HG03378 (cell line): ENCODE results near the gene CEP43.

ENCODE experiments used
- ATAC-seq: cut with Tn5 transposase; IDR thresholded peaks from one replicate; pipeline ENCODE4 v1.9.1; 2021; ENCODE audit warnings: mild to moderate bottlenecking, moderate library complexity; ENCODE audit not compliant: unreplicated experiment

Gene CEP43, protein sequence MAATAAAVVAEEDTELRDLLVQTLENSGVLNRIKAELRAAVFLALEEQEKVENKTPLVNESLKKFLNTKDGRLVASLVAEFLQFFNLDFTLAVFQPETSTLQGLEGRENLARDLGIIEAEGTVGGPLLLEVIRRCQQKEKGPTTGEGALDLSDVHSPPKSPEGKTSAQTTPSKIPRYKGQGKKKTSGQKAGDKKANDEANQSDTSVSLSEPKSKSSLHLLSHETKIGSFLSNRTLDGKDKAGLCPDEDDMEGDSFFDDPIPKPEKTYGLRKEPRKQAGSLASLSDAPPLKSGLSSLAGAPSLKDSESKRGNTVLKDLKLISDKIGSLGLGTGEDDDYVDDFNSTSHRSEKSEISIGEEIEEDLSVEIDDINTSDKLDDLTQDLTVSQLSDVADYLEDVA

DNA sequence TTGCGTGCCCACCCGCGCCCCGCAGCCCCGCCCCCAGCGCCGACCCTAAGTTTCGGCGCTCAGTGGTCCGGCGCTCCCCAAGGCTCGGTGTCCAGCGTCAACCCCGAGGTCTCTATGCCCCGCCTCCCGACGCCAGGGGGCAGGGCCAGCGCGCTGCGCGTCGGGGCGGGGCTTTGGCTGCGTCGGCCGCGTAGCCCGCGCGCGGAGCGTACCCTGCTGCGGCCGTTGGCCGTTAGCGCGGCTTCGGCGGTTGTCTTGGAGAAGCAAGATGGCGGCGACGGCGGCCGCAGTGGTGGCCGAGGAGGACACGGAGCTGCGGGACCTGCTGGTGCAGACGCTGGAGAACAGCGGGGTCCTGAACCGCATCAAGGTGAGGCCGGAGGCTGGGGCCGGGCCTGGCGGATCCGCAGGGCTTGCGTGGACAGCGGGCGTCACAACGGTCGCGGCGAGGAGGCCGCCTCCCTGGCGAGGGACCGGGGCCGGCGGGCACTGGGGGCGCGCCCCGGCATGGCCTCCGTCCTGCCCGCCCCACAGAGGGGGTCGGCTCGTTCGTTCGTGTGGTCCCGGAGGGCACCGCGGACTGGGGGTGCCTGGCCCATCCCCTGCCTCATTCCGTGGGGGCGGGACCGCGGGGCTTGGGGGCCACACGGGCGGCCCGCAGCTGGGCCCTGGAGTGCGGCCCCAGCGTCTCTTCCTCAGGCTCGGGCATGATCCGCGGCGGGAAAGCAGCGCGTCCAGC, at the start of gene CEP43:
TSS of gene CEP43 (plus strand) at position 253 of the 739 bp plus-strand sequence. CDS start at position 269, 16 bp downstream.
- peak; percentile 76 for ATAC-seq

DNA sequence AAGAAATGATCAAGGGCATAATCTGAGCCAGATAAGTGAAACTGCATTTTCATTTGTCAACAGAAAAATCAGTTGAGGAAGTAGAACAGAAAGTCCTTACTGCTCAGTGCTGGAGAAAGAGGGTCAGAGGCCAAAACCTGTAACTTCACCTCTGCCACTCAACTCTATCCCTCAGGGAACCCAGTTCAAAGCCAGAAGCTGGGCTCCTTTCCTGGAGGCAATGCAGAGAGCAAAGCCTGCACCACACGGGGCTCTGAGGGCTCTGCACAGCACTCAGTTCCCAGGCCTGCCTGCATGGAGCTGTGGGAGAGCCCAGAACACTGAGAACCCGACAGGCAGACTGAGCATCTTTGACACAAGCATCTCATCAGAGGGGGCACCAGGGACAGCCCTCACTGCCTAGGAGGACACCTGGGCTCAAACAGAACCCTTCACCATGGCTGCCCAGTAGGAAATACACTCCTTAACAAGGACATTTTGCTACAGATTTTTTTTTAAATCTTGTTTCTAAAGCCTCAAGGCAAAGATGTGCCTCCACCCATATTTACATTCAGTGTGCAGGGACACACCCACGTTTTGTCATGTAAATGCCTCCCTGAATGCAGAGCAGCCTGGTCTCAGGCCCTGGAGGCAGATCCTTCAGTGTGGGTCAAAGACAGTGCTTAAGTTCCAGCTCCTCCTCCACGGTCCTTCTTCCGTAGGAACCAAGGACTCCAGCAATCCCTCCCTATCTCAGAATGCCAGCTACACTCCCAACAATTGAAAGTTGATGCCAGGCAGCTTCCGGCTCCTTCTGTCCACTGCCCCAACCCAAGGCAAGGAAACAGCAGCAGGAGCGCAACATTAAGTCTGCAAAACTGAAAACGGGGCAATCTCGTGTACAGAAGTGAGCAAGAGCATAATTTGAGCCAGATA, 49.4 kb upstream of the CEP43 start:
- no peak for ATAC-seq

GRCh38 chr6:166950443-166950821, 48.8 kb upstream of the CEP43 start:
- ATAC-seq: peak; percentile 41

GRCh38 chr6:166950892-166951669, 48.1 kb upstream of the CEP43 start:
- peak; percentile 95 for ATAC-seq

DNA sequence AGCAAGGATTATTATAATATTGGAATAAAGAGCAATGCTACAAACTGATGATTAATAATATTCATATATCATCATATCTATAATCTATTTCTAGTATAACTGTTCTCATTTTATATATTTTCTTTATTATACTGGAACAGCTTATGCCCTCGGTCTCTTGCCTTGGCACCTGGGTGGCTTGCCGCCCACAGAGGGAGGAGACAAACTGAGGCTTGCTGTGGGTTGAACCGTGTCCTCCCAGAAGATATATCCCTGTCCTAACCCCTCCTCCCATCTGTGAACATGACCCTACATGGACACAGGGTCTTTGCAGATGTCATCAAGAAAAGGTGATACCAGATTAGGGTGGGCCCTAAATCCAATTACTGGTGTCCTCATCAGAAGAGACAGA, 47.5 kb upstream of the CEP43 start:
- ATAC-seq: no peak

DNA sequence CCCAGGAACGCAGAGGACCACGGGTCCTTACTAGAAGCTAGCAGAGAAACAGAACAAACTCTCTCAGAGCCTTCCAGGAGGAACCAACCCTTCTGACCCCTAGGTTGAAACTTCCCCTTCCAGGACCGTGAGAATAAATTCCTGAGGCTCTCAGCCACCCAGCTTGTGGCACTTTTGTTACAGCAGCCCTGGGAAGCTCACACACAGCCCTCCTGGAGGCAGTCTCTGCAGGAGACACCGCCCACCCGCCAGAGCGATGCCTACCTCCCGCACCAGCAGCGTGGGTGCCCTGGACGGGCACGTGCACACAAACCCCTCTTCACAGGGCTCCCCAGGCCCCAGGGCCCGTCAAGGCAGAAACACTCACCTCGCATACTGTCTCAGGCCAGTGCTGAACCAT, 47.1 kb upstream of the CEP43 start:
- no peak for ATAC-seq

DNA sequence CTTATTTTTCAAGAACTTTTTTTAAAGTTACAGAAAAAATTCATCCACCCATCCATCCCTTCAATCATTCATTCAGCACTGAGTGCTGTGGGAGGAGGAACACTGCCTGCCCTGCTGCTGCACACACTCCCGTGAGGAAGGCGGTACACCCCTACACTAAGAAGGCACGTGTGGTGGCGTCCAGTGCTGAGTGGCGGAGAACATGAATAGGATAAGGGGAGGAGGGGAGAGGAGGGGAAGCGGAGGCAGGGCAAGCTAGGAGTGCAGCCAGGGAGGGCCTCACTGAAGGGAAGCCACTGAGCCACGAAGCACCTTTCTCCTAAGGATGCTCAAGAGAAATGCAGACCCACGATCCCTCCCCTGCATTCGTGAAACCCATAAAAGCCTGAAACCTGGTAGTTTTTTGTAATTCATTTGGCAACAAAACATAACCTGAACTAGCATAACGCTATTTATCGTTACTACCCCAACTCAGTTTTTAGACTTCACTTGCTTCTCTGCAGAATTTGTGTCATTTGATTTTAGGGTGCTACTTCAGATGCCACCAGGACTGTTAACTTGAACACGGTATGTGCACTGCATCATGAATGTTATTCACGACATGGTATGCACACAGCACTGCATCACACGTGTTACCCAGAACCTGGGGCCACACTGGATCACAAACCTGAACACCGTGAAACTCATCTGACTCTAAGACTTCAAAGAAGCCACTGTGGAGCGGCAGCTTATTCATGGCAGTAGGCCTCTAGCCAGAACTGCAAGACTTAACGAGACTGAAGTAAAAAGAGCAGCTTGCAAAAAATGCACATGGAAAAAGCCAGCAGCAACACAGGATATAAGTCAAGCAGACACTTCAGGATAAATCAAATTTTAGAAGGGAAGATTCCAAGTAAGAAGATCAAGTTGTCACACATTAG, 46.4 kb upstream of the CEP43 start:
- no peak for ATAC-seq

- no peak for ATAC-seq
Measured at GRCh38 chr6:166954118-166954713, 45.0 kb upstream of the CEP43 start.

DNA sequence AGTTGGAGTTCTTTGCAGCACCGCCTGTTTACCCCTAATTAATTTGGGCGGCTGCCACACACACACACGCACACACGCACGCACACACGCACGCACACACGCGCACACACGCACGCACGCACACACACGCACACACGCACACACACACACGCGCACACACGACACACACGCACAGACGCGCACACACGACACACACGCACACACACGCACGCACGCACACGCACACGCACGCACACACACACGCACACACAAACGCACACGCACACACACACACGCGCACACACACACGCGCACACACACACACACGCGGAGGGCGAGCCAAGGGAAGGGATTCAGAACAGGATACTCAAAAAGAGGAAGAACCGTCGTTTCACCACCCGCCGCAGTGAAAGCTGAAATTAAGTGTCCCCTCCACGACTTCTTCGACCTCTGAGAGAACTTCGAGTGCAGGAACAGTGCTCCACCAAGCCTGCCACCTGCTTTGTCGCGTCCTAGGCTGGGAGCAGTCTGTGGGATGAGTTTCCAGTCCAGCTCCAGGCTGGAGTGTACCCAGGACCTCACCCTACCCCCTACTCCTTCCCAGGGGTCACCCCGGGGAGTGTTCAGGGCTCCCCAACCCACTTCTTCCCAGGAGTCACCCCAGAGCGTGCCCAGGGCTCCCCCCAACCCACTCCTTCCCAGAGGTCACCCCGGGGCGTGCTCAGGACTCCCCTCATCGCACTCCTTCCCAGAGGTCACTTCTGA, 43.9 kb upstream of the CEP43 start:
- no peak for ATAC-seq

GRCh38 chr6:166955865-166956443, 43.2 kb upstream of the CEP43 start:
- ATAC-seq: no peak

DNA sequence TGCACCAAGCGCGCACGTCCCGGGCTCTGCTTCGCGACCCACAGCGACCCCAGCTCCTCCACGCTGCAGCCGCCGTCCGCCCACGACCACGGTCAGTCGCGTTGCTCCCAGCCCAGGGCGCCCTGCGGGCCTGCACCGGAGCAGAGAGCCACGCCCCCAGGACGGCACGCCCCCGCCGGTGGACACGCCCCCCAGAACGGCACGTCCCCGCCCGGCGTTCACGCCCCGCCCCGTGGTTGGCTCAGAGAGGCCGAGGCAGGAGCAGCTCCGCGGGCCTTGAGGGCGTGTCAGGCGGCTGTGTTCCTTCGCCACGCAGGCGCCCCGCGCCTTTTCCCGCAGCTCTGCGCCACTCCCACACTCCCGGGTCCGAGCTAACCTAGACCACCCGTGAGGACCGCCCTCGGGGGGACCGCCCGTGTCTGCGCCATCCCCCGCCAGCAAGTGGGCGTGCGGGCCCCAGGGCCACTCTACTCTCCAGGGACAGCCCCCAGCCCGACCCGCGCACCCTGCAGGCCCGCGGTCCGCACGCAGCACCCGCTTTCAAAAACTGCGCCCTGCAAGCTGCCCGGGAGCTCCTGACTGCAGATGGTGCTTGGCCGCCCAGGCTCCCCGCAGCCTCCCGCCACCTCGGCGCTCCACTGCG, 42.6 kb upstream of the CEP43 start, which contains the start of gene RNASET2:
TSS of gene RNASET2 (minus strand) at position 107 of the 643 bp plus-strand sequence. CDS start 368 bp downstream, outside the sequence.
- ATAC-seq: peak; percentile 49

GRCh38 chr6:166957087-166957804, 42.0 kb upstream of the CEP43 start:
- peak; percentile 42 for ATAC-seq

DNA sequence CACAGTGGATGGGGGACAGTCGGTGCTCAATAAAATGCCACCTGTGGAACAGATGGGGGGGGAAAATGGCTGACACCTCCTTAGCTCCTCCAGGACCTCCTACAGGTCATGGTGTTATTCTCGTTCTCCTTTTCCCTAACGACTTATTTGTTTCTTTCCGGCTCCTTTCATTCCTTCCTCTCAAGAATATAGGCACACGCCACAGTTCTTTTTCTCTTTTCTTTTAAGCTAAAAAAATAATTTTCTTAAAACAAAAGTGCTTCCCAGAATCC, 41.5 kb upstream of the CEP43 start:
- no peak for ATAC-seq

DNA sequence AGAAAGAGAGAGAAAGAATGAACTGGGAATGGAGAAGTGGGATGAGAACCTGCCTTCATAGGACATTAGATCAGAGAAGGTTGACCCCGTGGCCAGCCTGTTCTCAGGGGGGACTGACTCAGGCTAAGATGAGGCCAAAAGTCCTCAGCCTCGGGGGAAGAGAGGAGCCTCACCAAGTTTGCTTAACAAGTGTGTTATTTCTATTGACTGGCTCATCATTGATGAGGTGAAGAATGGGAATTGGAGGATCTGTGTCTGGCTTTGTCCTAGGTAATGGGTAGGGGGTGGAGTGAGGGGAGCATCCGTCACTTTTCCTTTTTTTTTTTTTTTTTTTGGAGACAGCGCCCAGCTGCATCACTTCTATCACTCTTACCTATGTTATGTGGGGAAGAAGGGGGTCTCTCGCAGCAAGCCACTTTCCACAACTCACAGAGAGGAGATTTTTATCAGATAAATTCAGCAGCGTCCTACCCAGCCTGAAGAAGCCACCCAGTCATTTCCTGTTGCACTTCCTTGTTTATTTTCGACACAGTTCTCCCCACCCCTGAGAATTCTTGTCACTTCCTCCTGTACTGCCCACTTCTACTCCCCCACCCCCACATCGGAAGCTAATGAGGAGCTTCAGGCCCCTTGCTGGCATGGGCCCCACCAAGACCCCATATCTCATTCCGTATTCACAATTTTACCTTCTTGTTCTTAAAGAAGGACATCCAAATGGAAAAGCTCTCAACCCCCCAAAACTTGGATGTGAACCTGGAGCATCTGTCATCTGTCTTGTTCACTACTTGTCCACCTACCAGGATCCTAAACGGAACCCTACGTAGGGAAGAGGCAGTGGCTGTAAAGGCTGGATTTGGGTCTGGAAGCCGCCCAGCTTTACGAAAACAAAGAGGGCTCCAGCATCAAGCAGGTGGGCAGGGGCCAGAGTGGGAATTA, 40.0 kb upstream of the CEP43 start:
- ATAC-seq: no peak

GRCh38 chr6:166959911-166960608, 39.1 kb upstream of the CEP43 start:
- ATAC-seq: no peak
